K562 (cell line): Measurements from ENCODE around the gene AKAP14. TPM values are rescaled to one million over a fixed set of nuclear protein-coding genes. Genes with fewer than 3 reads are reported as not detected.

Experiments
- ATAC-seq: fragments of 200-7000 bp; cut with Tn5 transposase; 3 replicates; pipeline ENCODE4 v1.9.1; 2020; ENCODE audit warnings: moderate library complexity
- BruUV-seq: library from RNA; stranded (reverse); fragments of 400-500 nt; replicated peaks from 2 replicates; lab custom pipeline; 2021; lab: Mats Ljungman, UMichigan
- CTCF ChIA-PET: fragments of 300-600 bp; formaldehyde crosslinking; extraction: SDS; loops from one replicate; lab custom pipeline; 2021; ENCODE audit warnings: low intra/inter-chr PET ratio; lab: Yijun Ruan, JAX
- POLR2A ChIA-PET: fragments of 300-600, 350-650 bp; sonication (Branson Sonifier 250); formaldehyde crosslinking; extraction: SDS; loops from one replicate; lab custom pipeline; 2021; ENCODE audit warnings: antibody characterized with exemption, inconsistent platforms; lab: Yijun Ruan, JAX
- DNase-seq, 4 experiments: peaks; one replicate each; pipeline versions ENCODE4 v3.0.0 to v3.0.0-alpha.2; 2011 to 2018; ENCODE audit warnings: low spot score in 3 of 4, mixed read lengths in 3 of 4; ENCODE audit errors: extremely low read depth in 1 of 4
- FAIRE-seq: peaks from 2 replicates; lab custom pipeline; 2011; peaks lifted over from hg19 to GRCh38; lab: Jason Lieb, UNC
- H2AFZ ChIP-seq: 2 replicates; pipeline ENCODE4 v1.6.0; 2011; ENCODE audit warnings: low read depth, low read length, control low read depth, inconsistent platforms
- H3K27ac ChIP-seq: fragments of 200-600 bp; 3 replicates; pipeline ENCODE4 v1.8.0; 2011; ENCODE audit warnings: low read depth, mild to moderate bottlenecking, control low read depth, inconsistent platforms, low read length, moderate library complexity, mixed read lengths; ENCODE audit errors: extremely low read depth
- H3K27me3 ChIP-seq, 2 experiments: fragments of 300-600 bp in 1 of 2; 2 replicates in 1 of 2; 3 replicates in 1 of 2; pipeline versions ENCODE4 v1.6.0 to v1.8.0; 2011; ENCODE audit warnings: inconsistent platforms in 2 of 2, low read length in 2 of 2, mild to moderate bottlenecking in 1 of 2, mixed read lengths in 1 of 2, moderate library complexity in 1 of 2; ENCODE audit not compliant: control insufficient read depth in 2 of 2, insufficient read depth in 2 of 2
- H3K36me3 ChIP-seq: fragments of 300-600 bp; 3 replicates; pipeline ENCODE4 v1.8.0; 2011; ENCODE audit warnings: mild to moderate bottlenecking, low read length, inconsistent platforms; ENCODE audit not compliant: control insufficient read depth, insufficient read depth
- H3K4me1 ChIP-seq, 2 experiments: fragments of 200-600 bp in 1 of 2; replicated peaks in 1 of 2; 2 replicates in 1 of 2; 3 replicates in 1 of 2; pipeline versions ENCODE4 v1.5.1 to v1.8.0; 2011; ENCODE audit warnings: inconsistent platforms in 2 of 2, low read length in 2 of 2, mild to moderate bottlenecking in 1 of 2, mixed read lengths in 1 of 2, moderate library complexity in 1 of 2; ENCODE audit not compliant: control insufficient read depth in 2 of 2, insufficient read depth in 2 of 2
- H3K4me2 ChIP-seq: 2 replicates; pipeline ENCODE4 v1.6.1; 2011; ENCODE audit warnings: low read length, control low read depth, inconsistent platforms, mixed read lengths; ENCODE audit not compliant: insufficient read depth
- H3K4me3 ChIP-seq: fragments of 200-600 bp; sonication (generic), shearing (Covaris generic); 2 replicates; pipeline ENCODE4 v1.5.1; 2016; ENCODE audit warnings: control low read depth, inconsistent platforms
- H3K79me2 ChIP-seq: fragments of 200-600 bp; 3 replicates; pipeline ENCODE4 v1.8.0; 2011; ENCODE audit warnings: low read length, inconsistent platforms; ENCODE audit not compliant: control insufficient read depth, insufficient read depth
- H3K9ac ChIP-seq, 2 experiments: 2 replicates each; pipeline versions ENCODE4 v1.6.0 to v1.6.1; 2011; ENCODE audit warnings: low read depth in 2 of 2, low read length in 2 of 2, control low read depth in 1 of 2, inconsistent platforms in 1 of 2, mild to moderate bottlenecking in 1 of 2, mixed read lengths in 1 of 2; ENCODE audit not compliant: insufficient read depth in 1 of 2
- H3K9me1 ChIP-seq: one replicate; pipeline ENCODE4 v1.6.0; 2011; ENCODE audit warnings: inconsistent platforms, mild to moderate bottlenecking, low read length, moderate library complexity; ENCODE audit not compliant: control insufficient read depth, insufficient read depth
- H3K9me3 ChIP-seq: replicated peaks from 2 replicates; pipeline ENCODE4 v1.5.1; 2011; ENCODE audit warnings: low read depth, low read length, inconsistent platforms; ENCODE audit not compliant: control insufficient read depth, insufficient read depth
- H4K20me1 ChIP-seq: replicated peaks from 2 replicates; pipeline ENCODE4 v1.6.1; 2011; ENCODE audit warnings: low read length, inconsistent platforms, mixed read lengths; ENCODE audit not compliant: control insufficient read depth, insufficient read depth
- ATF1 ChIP-seq, 2 experiments: fragments of 450-650 bp in 1 of 2; IDR thresholded peaks; 2 replicates each; pipeline ENCODE4 v1.6.1; 2016; ENCODE audit warnings: missing compliant biosample characterization in 1 of 2, missing genetic modification characterization in 1 of 2
- CAMTA2 ChIP-seq: fragments of 250-450 bp; sonication (Bioruptor Pico); conservative IDR thresholded peaks from 2 replicates; pipeline ENCODE4 v1.5.1; 2022
- CBX2 ChIP-seq: fragments of 200-600 bp; sonication (generic); IDR thresholded peaks from one replicate; pipeline ENCODE4 v1.6.1; 2012; ENCODE audit warnings: mild to moderate bottlenecking, low read length, inconsistent platforms; ENCODE audit not compliant: insufficient read depth, poor library complexity, severe bottlenecking
- CHCHD3 ChIP-seq: fragments of 250-450 bp; sonication (Bioruptor Pico); IDR thresholded peaks from 2 replicates; pipeline ENCODE4 v2.1.2; 2022; ENCODE audit warnings: mild to moderate bottlenecking
- EGR1 ChIP-seq: fragments of 450-650 bp; conservative IDR thresholded peaks from 2 replicates; pipeline ENCODE4 v1.6.1; 2017; ENCODE audit warnings: mild to moderate bottlenecking
- EWSR1 ChIP-seq: fragments of 450-650 bp; IDR thresholded peaks from 2 replicates; pipeline ENCODE4 v1.6.1; 2018; ENCODE audit warnings: borderline replicate concordance, mild to moderate bottlenecking, low read depth, moderate library complexity; ENCODE audit not compliant: partially characterized antibody
- IFI16 ChIP-seq: fragments of 250-450 bp; sonication (Bioruptor Pico); IDR thresholded peaks from 2 replicates; pipeline ENCODE4 v2.1.2; 2022; ENCODE audit warnings: mild to moderate bottlenecking, inconsistent platforms
- NFE2L1 ChIP-seq: fragments of 450-650 bp; IDR thresholded peaks from 2 replicates; pipeline ENCODE4 v1.6.1; 2016; ENCODE audit warnings: missing genetic modification characterization, low read depth, mild to moderate bottlenecking, missing compliant biosample characterization, moderate library complexity, borderline replicate concordance
- TEAD1 ChIP-seq, 2 experiments: fragments of 450-650 bp in 1 of 2; sonication (generic) in 1 of 2; formaldehyde crosslinking; IDR thresholded peaks; 2 replicates each; pipeline versions ENCODE4 v1.4.0 to v1.8.0; 2020 to 2022; ENCODE audit warnings: mild to moderate bottlenecking in 2 of 2, missing genetic modification reagents in 1 of 2
- ZBTB2 ChIP-seq: fragments of 450-650 bp; IDR thresholded peaks from 2 replicates; pipeline ENCODE4 v1.6.1; 2016; ENCODE audit warnings: antibody characterized with exemption
- ZBTB7A ChIP-seq: IDR thresholded peaks from 2 replicates; pipeline ENCODE4 v1.6.1; 2011; ENCODE audit warnings: low read depth, mild to moderate bottlenecking, low read length, moderate library complexity, borderline replicate concordance; ENCODE audit not compliant: control insufficient read depth
- ZFP36 ChIP-seq: fragments of 150-350 bp; IDR thresholded peaks from 2 replicates; pipeline ENCODE4 v1.6.1; 2018; ENCODE audit warnings: low read length, low read depth; ENCODE audit not compliant: partially characterized antibody
- ZNF717 ChIP-seq: fragments of 250-450 bp; sonication (Bioruptor Pico); IDR thresholded peaks from 2 replicates; pipeline ENCODE4 v1.5.0; 2021
- WGBS: fragments of 100-300 bp; shearing (Covaris generic); methylation state at CpG from one replicate; pipeline ENCODE4 v1.1.6; 2016; ENCODE audit warnings: low coverage, mixed read lengths; ENCODE audit not compliant: insufficient coverage; ENCODE audit errors: missing lambda C conversion rate; 5-methylcytosine and 5-hydroxymethylcytosine counted together
- in situ Hi-C: fragments of 300-500 bp; cut with MboI; formaldehyde crosslinking; loops from 4 replicates; pipeline ENCODE4 v1.15.0; 2018; ENCODE audit warnings: inconsistent platforms, mixed read lengths
- intact Hi-C: fragments of 100-400 bp; cut with micrococcal nuclease; formaldehyde crosslinking; loops from 2 replicates; pipeline ENCODE4 v1.14.2; 2022
- polyA plus RNA-seq, 8 experiments: library from polyadenylated mRNA; depleted of rRNA in 4 of 8; stranded (reverse) in 5 of 8; unstranded in 3 of 8; fragments of >200 nt; fragmentation: Nextera tagmentation in 2 of 8; fragmentation: Illumina TruSeq in 1 of 8; extraction: Ambion mirVana in 2 of 8; extraction: Trizol in 1 of 8; gene quantifications; 2 replicates each; pipeline versions ENCODE4 v1.2.1 to v1.2.3, GENCODE V29; 2011 to 2014; ENCODE audit warnings: inconsistent platforms in 1 of 8, missing spikeins in 1 of 8
- total RNA-seq, 7 experiments: library from RNA; depleted of rRNA in 6 of 7; stranded (reverse); fragments of >200 nt in 6 of 7; fragmentation: Illumina TruSeq in 2 of 7; extraction: Trizol in 2 of 7; gene quantifications; 2 replicates each; pipeline versions ENCODE4 v1.2.1 to v1.2.3, GENCODE V29; 2011 to 2021; ENCODE audit warnings: low replicate concordance in 1 of 7
- TF ChIP-seq, protein P1 (sequence below), 2 experiments: fragments of 450-650 bp in 1 of 2; sonication (generic) in 1 of 2; formaldehyde crosslinking; conservative IDR thresholded peaks; 2 replicates each; pipeline versions ENCODE4 v1.4.0 to v1.8.1; 2020 to 2022; ENCODE audit warnings: mild to moderate bottlenecking in 1 of 2, missing genetic modification reagents in 1 of 2
- TF ChIP-seq, protein P2 (sequence below): fragments of 250-450 bp; sonication (Bioruptor Pico); IDR thresholded peaks from 2 replicates; pipeline ENCODE4 v1.5.0; 2021; ENCODE audit warnings: mild to moderate bottlenecking, borderline replicate concordance

AKAP14 gene
- total and polyA plus RNA-seq, 9 of the 15 experiments (the other 6 are each of a cell fraction or from before 2014, with no cell fraction given): not detected

GRCh38 chrX:119880076-119880475 is 15.6 kb upstream of the AKAP14 start:
- POLR2A ChIA-PET: interaction anchor here (0.8 kb wide), 1 partner anchor 11 kb away, joined by 3 read pairs; no protein-coding TSS in a partner anchor
- no peak for DNase-seq
- H3K4me2 ChIP-seq: no peak overlapping the region
- H3K79me2 ChIP-seq: peaks cover 4% of the 10 kb centered on the region; the same call in 2 of the 3 replicates
- no peaks in the 10 kb centered on the region for H3K4me1 ChIP-seq
- CTCF ChIA-PET: interaction anchor here (1.7 kb wide), 1 partner anchor 89 kb away, joined by 10 read pairs; the partner anchor contains the start of gene RPL39
- H3K27me3 ChIP-seq: no peaks in the 10 kb centered on the region
- peaks cover 32% of the 10 kb centered on the region; the same call in 1 of the 3 replicates for H3K36me3 ChIP-seq
- no peak for ATAC-seq
- no peak overlapping the region for H3K4me3 ChIP-seq
- no peaks in the 10 kb centered on the region for H3K9me3 ChIP-seq
- H3K9ac ChIP-seq: no peak overlapping the region
- no peaks in the 10 kb centered on the region for H3K9me1 ChIP-seq
- H3K27ac ChIP-seq: no peak overlapping the region
- H4K20me1 ChIP-seq: no peaks in the 10 kb centered on the region
- H2AFZ ChIP-seq: no peak overlapping the region
- intact Hi-C loops (loop anchor here (2.0 to 5.0 kb wide), 2 partner anchors 89 to 363 kb away; partner anchors contain the start of gene RPL39), in situ Hi-C loops (no loop called here)
- no peak for TF ChIP-seq ZBTB7A
- TF ChIP-seq CAMTA2 (CRISPR knock-in tag): no peak
- TF ChIP-seq ZNF717 (CRISPR knock-in tag): no peak
- TF ChIP-seq CBX2: no peak
- TF ChIP-seq ZBTB2: no peak
- no peak for TF ChIP-seq ZFP36
- no peak for TF ChIP-seq TEAD1 (CRISPR knock-in tag; IDR thresholded peaks at IDR 0.05)
- TF ChIP-seq ATF1 (CRISPR knock-in tag; IDR thresholded peaks at IDR 0.05): no peak
- TF ChIP-seq ATF1 (tag; IDR thresholded peaks at IDR 0.05): no peak
- no peak for TF ChIP-seq EWSR1
- no peak for TF ChIP-seq NFE2L1 (tag)
- TF ChIP-seq, protein P1, sequence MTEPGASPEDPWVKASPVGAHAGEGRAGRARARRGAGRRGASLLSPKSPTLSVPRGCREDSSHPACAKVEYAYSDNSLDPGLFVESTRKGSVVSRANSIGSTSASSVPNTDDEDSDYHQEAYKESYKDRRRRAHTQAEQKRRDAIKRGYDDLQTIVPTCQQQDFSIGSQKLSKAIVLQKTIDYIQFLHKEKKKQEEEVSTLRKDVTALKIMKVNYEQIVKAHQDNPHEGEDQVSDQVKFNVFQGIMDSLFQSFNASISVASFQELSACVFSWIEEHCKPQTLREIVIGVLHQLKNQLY (CRISPR knock-in tag; conservative IDR thresholded peaks at IDR 0.05): no peak
- no peak for TF ChIP-seq EGR1
- TF ChIP-seq CHCHD3 (CRISPR knock-in tag): no peak
- TF ChIP-seq IFI16 (CRISPR knock-in tag): no peak
- TF ChIP-seq, protein P2, sequence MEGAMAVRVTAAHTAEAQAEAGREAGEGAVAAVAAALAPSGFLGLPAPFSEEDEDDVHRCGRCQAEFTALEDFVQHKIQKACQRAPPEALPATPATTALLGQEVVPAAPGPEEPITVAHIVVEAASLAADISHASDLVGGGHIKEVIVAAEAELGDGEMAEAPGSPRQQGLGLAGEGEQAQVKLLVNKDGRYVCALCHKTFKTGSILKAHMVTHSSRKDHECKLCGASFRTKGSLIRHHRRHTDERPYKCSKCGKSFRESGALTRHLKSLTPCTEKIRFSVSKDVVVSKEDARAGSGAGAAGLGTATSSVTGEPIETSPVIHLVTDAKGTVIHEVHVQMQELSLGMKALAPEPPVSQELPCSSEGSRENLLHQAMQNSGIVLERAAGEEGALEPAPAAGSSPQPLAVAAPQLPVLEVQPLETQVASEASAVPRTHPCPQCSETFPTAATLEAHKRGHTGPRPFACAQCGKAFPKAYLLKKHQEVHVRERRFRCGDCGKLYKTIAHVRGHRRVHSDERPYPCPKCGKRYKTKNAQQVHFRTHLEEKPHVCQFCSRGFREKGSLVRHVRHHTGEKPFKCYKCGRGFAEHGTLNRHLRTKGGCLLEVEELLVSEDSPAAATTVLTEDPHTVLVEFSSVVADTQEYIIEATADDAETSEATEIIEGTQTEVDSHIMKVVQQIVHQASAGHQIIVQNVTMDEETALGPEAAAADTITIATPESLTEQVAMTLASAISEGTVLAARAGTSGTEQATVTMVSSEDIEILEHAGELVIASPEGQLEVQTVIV (CRISPR knock-in tag): no peak
- FAIRE-seq: no peak
- 77% methylated on average over 5 of the region's 5 CpGs for WGBS
- no TSS peak for BruUV-seq
